NCI-H2107 (cell line): Measurements from ENCODE around the gene EFTUD2.
"Not testable (repeated sequence)": the region's sequence is repeated elsewhere in the genome, so short reads cannot be mapped to it uniquely, and the experiment has no call there.

ENCODE experiments used
- DNase-seq: peaks from one replicate; lab custom pipeline; 2025; lab: John Stamatoyannopoulos, UW

The EFTUD2 gene

DNA sequence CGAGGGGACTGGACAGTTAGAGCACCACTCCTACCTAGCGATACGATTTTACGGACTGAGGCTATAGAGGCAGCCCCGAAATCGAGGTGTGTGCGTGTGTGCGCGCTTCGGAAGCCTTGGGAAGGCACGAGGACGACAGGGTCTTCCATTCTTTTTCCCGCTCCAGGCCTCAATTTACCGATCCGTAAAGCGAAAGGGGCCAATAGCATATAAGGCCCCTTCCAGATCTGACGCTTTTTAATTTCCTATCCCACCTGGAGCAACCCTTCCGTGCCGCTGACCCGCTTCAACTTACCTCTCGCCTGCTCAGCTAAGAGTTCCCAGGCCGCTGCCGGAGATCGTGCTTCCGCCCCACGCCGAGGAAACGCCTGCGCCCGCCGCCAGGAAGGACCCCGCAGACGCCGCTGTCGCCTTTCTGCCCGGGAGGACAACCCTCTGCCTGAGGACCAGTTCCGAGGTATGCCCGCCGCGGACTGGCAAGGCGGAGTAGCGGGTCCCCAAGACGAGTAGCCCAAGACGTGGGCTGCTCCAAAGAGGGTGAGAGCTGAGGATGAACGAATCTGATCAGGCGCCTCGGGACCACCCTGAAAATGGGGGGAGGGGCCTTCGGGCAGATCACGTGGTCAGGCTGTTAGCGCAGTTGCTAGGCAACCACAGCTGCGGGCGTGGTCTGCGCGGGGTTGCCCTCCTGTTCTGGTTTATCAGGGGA, at the start of gene EFTUD2:
EFTUD2 (minus strand) TSS at position 372 of the 709 bp plus-strand sequence. CDS start 4,924 bp downstream, outside the sequence.
- DNase-seq, result peak; percentile 79

DNA sequence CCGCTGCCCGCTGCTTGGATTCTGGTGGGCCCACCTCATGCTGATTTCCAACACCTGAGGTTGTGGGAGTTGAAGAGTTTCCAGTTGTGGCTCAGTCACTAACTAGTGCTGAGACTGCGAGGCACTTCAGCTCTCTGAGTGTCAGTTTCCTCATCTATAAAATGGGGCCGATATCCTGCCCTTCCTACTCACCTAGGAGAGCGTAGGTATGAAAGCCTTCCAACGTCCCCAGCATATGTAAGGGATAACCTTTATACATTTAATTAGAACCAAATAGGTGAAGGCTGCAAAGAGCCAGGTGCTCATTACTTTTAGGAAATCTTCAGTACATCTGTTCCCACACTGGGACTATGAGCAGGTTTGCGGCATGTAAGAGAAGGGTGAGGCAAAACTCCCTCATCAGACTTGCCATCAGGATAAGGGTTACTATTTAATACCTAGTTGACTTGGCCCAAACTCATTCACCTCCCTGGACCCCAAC, 49.1 kb upstream of the EFTUD2 start:
- no peak for DNase-seq

DNA sequence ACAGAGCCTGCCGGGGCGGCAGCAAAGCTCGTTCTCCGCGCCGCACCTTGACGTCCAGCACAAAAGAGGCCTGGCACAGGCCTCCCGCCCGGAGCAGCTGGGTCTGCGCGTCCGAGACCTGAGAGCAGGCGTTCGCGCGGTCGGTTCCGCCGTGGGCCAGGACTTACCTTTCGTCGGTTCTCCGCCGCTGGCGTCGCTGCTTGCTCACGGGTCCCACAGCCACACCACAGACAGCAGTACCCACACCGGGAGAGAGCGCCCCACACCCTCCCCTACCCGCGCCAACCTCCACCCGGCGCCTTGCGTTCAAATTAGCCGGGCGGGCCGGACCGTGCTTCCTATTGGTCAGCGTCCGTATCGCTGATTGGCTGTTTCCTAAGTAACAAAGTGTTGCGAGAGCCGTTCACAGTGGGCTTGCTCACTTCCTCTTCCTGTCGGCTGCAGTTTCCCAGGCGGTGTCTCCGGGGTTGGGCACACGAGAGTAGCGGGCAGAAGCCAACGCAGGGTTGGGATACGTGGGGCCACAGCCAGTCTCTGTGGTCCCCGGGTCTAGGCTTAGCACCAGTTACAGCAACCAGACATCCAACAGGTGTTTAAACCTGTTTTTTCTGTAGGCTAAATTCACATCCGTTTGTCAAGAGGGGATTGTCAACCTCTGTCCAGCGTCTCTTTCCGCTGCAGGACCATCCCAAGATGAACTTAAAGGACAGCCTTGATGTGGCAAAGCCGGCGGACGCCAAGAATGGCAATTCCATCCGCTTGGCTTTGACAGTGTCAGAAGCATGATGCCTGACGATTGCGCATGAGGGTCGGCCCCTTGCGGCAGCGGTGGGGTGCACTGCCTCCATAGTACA, 48.4 kb upstream of the EFTUD2 start, which contains the start of gene KIF18B:
KIF18B (minus strand) TSS at position 313 of the 854 bp plus-strand sequence. CDS start 11,429 bp downstream, outside the sequence.
- peak; percentile 79 for DNase-seq

DNA sequence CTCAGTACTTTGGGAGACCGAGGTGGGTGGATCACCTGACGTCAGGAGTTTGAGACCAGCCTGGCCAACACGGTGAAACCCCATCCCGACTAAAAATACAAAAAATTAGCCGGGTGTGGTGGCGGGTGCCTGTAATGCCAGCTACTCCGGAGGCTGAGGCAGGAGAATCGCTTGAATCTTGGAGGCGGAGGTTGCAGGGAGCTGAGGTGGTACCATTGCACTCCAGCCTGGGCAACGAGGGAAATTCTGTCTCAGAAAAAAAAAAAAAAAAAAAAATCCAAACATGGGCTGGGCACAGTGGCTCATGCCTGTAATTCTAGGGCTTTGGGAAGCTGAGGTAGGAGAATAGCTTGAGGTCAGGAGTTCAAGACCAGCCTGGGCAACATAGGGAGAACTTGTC, 46.4 kb upstream of the EFTUD2 start:
- not testable (repeated sequence) for DNase-seq

DNA sequence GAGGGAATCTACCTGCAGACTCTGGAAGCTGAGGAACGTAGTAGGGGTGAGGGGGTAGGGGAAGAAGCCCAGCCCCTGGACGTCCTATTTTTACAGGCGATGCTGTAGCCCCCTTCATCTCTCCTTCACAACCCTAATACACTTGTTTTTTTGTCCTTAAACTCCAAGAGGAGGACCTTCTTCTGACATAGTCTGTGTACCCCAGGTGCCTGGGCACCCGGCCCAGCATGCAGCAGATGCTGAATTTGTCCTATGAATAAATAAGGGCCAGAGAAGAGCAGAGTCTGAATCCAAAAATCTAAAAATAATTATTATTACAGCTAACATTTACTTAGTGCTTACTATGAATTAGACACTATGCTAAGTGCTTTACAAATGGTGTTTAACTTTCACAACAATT, 43.2 kb upstream of the EFTUD2 start:
- DNase-seq, result no peak

DNA sequence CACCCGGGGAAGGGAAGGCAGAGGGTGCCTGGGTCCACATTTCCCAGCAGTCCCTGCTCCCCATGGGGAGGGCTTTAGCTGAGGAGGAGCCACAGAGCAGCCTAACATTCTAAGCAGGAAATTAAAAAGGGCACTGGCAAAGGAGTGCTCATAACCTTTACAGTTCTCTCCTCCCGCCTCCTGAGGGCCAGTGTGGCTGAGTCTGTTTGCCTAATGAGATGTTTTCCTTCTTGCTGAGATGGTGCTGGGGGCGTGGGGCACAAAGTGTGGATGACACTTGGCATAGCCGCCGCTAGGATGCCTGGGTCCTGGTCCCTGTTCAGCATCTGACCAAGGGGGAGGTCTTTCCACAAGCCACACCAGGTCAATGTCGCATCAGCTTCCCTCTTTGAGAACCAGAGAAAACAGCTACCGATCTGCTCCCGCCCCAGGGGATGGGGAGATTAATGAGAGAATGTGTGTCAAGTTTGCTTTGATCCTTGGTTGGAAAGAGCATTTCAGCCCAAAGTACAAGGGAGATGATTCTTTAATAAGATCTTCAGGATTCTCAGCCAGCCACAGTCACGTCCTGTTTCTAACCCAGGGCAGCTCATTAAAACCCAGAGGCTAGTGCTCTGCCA, 42.6 kb upstream of the EFTUD2 start:
- no peak for DNase-seq

DNA sequence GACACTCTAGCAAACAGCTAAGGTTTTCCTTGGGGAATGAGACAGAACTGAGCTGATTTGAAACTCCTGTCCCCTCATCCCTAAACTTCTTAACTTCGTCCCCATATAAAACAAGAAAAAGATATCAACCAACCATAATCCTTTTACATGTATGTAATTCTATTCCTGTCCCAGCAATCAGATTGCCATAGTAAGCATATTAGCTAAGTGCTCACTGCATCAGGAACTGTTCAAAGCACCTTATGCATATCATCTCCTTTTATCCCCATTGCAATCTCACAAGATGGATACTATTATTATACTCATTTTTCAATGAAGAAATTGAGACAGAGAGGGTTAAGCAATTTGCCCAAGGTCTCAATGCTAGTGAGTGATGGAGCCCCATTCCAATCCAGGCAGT, 41.5 kb upstream of the EFTUD2 start:
- no peak for DNase-seq

DNA sequence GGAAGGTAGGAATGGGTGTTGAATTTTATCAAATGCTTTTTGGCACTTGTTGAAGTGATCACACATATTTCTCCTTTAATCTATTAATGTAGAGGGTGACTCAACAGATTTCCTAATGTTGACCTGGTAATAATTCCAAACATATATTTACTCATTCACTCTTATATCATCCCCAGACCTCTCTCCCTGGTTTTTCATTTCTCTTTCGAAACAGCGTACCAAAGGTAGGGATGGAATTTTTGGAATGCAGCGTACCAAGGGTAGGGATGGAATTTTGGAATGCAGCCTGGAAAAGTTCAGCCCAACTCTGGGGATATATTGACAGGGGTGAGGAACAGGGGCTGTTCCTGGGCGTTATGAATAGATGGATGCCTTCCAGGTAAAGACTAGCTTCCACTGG, 41.1 kb upstream of the EFTUD2 start:
- DNase-seq, result no peak

DNA sequence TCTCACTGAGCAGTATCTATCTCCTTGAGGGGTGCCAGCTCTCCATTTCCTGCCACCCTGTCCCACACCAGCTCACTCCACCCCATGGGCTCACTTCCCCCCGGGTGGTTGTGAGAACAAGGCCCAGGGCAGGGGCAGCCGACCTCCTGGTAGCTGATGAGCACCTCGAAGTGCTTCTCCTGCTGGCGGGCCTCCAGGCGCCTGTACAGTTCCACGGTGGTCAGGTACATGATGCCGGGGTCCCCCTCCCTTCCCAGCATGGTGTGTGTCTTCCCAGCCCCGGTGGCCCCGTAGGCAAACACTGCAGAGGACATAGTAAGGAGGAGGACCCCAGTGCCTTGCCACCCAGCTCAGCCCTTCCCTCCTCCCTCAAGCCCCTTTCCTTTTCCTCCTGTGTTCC, 35.9 kb upstream of the EFTUD2 start:
- DNase-seq, result no peak

DNA sequence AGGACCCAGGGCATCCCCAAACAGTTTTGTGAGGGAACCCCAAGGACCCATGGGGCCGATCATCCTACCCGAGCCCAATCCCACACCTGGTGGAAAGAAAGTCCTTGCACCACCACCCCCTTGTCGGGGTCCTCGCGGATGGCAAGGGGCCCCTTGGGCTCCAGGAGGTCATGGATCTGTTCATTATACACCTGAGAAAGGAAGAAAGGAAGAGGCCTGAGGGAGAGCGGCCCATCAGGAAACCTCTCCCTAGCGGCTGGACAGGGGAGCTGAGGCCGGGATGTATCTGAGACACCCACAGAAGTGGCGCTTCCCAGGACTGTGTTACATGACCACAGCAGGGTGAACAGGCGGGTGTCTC, 35.5 kb upstream of the EFTUD2 start:
- DNase-seq, result no peak

DNA sequence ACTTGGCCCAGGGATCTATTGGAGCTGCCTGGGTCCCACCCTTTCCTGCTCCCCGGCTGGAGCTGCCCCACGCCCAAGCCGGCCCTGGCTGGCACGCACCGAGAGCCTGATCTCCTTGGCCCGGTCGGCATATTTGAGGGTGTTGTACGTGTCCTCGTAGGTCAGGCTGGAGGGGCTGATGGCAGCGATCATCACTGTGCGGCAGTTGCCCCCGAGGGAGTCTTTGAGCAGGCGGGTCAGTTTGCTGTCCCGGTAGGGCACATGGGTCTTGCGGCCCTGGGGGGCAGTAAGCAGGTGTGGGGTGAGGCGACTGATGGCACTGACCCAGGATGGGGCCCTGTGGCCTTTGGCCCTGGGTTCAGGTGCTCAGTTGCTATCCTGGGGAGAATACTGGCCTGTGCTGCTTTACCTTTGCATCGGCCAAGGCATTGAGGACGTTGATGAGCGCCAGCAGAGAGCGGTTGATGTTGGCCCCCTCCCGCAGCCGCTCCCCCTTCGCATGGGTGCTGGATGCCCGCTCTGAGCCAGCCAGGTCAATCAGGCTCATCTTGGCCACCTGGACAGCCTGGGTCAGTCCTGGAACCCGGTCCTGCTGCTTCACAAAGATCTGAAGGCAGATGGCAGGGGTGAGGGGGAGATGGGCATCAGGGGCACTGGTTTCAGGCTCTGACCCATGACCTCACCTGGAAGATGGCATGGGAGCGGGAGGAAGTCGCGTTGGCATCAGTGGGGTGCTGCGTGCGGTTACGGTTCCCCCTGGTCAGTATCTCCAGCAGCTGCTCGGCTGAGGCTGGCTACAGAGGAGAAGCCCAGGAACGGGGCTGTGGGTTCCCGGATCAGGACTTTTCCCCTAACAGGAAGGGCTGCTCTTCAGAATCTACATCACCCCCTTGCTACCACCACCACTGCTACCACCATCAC, 34.8 kb upstream of the EFTUD2 start:
- DNase-seq, result no peak

DNA sequence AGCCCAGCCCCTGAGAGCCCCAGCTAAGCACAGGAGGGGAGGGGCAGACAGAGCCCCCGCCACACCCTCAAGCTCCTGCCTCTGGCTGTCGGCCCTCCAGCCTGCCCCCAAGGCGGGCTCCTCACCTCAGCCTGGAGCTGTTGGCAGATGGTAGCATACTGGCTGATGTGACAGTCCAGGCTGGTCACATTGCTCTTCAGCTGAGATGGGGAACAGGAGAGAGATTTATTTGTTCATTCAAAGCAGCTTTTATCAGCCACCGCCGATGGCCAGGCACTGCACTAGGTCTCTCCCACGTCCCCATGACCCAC, 33.5 kb upstream of the EFTUD2 start:
- no peak for DNase-seq

DNA sequence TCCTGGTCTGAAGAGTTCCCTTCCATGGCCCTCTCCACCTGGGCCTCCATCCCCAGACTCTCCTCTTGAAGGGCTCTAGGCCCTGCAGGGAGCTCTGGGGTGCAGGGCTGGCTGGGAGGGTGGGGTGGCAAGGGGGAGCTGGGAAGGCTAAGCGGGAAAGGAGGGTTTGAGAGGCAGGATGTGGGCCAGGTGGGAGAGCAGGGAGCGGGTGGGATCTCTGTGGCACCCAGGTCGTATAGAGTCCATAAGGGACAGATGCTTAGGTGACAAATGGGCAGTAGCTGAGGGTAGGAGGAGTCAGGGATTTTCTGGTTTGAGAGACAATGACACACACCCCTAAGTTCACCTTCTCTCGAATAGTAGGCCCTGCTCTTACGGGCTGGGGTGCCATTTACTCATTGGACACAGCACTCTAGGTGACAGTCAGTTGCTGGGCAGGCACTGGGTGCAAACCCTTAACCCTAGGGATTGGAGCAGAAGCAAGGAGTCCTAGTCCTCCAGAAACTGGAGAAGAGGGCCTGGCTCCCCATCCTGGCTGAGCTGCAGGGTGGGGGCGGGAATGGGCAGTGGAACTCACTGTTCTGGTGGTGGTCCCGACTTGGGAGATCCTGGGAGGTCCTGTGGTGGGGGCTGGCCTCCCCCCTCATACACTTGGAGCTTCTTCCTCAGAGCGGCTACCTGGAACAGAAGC, 33.0 kb upstream of the EFTUD2 start:
- DNase-seq, result no peak

DNA sequence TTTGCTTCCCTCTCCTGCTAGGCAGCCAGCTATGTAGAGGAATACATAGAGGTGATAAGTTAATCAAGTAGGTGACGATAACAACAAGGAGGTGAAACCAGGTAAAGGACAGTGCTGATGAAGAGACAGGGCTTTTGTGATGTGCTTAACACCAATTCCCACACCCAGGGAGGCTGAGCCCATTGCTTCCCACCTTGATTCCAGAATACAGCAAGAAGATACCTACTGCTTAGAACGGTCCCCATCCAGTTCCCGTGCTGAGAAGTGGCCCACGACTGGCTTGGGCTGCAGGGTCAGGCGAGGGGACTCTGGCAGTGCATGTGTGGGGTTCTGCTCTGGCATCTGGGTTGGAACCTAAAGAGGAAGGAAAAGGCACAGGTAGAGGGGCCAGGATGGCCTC, 32.1 kb upstream of the EFTUD2 start:
- DNase-seq, result no peak

DNA sequence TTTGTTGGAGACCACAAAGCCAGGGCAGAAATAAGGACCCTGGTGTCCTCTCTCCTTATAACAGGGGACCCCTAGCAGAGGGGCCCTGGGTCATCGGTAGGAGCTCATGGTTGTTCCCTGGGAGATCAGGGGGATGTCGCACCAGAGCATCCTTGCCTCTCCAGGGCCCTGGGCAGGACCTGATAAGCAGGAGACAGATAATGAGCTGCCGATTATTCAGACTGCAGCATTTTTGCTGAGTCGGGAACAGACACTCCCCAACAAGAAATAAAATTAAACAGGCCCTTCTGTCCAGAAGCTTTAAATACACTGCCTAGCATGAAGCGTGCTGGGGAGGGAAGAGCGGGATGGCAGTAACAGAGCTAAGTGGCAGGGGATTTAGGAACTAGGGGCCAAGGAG, 31.4 kb upstream of the EFTUD2 start:
- no peak for DNase-seq

DNA sequence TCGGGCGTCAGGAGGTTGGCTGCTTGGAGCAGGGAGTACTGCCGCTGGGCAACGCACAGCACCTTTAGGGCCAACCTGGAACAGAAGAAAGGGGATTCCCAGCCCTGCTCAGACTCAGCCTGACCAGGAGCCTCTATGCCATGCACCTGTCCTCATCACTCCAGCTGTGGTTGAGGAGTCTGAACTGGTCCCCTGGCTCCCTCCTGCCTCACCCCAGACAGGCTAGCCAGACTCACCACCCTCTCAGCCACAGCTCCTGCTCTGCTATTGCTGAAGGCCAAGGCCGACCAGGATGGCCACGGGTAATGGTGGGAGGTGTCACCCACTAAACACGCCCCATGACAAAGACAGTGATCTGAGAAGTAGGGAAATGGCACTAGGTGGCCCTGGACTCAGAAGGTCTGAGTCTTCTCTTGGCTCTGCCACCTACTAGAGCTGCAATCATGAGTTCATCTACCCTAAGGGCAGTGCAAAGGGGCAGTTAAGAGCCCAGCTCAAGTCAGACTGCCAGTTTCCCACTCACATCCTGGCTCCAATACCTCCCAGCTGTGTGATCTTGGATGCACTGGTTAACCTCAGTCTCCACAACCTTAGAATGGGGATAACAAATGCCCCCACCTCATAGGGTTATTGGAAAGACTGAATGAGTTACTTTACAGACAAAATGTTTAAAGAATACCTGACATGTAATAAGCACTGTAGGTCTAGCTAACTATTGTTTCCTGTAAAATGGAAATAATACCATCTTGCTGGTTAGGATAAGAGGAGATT, 29.9 kb upstream of the EFTUD2 start:
- DNase-seq, result no peak

DNA sequence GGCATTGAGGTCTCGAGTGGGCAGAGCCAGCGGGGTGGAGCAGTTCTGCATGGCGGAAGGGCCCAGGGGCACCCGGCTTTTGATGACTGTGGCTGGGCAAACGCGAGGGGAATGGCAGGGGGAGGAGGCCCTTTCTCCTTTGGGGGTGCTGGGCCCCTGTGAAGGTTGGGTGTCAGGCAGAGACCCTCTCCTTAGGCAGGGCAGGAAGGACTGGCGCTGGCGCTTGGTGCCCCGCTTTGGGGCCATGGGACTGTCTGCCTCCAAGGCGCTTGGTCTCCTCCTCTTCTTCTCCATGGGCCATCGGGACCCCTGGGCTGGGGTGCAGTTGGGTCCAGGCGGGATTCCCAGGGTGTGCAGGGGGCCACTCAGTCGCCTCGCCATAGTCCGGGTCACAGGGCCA, 28.9 kb upstream of the EFTUD2 start:
- no peak for DNase-seq

DNA sequence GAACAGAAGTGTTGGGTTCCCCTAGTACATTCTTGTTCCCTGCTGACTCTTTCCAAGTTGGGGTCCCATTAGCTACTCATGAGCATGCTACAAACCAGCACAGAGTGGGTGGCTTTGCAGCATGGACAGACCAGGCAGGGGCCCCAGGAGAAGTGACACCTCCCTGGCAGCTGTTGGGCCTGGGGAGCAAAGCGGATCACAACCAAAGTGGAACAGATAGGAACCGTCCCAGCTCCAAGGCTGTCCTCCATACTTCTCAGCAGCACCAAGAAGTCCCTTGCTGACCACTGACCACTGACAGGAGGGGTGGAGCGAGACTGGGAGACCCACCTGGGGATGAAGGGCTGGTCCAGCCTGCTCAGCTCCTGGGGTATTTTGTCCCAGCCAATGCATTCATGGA, 28.5 kb upstream of the EFTUD2 start:
- DNase-seq, result no peak

DNA sequence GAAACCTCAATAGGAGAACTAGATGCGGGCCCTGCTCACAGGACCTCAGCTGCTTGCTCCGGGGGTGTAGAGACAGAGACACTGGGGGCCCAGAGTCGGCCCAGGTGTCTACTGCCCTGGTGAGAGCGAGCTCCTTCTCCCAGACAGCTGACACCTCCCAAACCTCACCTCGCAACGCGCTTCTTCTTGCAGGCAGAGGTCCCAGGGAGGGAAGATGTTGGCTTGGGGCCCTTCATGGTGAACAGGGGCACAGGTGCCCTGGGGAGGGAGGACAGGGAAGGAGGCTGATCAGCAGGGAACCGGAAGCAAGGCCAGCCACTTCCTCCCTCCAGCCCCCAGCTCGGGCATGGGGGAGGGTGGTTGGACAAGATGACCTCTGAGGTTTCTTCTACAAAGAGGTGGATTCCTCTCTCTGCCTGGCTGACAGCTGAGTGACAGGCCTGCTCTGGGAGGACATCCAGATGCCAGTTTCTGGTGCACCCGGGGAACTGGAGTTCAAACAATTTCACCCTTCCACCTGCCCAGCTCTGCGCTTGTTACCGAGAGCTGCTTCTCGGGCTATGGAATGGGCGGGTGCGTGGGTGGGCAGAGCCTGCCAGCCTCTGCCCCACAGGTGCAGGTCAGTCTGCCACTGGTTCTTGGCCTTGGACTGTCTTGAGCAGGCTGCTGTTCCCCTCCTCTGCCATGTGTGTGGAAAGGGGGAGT, 27.7 kb upstream of the EFTUD2 start:
- DNase-seq, result no peak
